Hematopoietic multipotent progenitor cell treated with erythropoietin and hydrocortisone succinate and interleukin-3 and kit ligand, for 4 days (in vitro differentiated cells): ENCODE results near the gene PSMD5.
A peak's percentile ranks its signal among the peaks of the same experiment; 100 is the strongest.

Source experiments
- DNase-seq: peaks from one replicate; pipeline ENCODE4 v3.0.0-alpha.2; 2015

PSMD5 gene

GRCh38 chr9:120801441-120801840 is 41.3 kb downstream of the PSMD5 start:
- DNase-seq: no peak

GRCh38 chr9:120792898-120793765 is 49.6 kb downstream of the PSMD5 start, which contains the start of gene FBXW2:
Gene FBXW2 (minus strand): TSS chr9:120793416. CDS start chr9:120788258, 5,158 bp downstream.
- DNase-seq: peak; percentile 97

GRCh38 chr9:120791161-120791560 is 51.6 kb downstream of the PSMD5 start:
- DNase-seq: no peak

GRCh38 chr9:120787933-120788332 is 54.8 kb downstream of the PSMD5 start:
- peak; percentile 17 for DNase-seq

- DNase-seq: peak; percentile 79
Observed at GRCh38 chr9:120783602-120784047, 59.1 kb downstream of the PSMD5 start.

GRCh38 chr9:120781236-120781635 is 61.5 kb downstream of the PSMD5 start:
- DNase-seq: no peak

- DNase-seq: no peak
Observed at GRCh38 chr9:120780367-120780766, 62.4 kb downstream of the PSMD5 start.

- no peak for DNase-seq
Observed at GRCh38 chr9:120779227-120779626, 63.5 kb downstream of the PSMD5 start.

GRCh38 chr9:120778758-120779157 is 64.0 kb downstream of the PSMD5 start:
- DNase-seq: no peak

- DNase-seq: no peak
Observed at GRCh38 chr9:120777229-120777628, 65.5 kb downstream of the PSMD5 start.

GRCh38 chr9:120776788-120777187 is 65.9 kb downstream of the PSMD5 start:
- DNase-seq: no peak

- no peak for DNase-seq
Observed at GRCh38 chr9:120775859-120776258, 66.9 kb downstream of the PSMD5 start.

- no peak for DNase-seq
Observed at GRCh38 chr9:120774719-120775118, 68.0 kb downstream of the PSMD5 start.

- no peak for DNase-seq
Observed at GRCh38 chr9:120773256-120773655, 69.5 kb downstream of the PSMD5 start.

GRCh38 chr9:120770931-120771330 is 71.8 kb downstream of the PSMD5 start:
- no peak for DNase-seq

- no peak for DNase-seq
Observed at GRCh38 chr9:120768886-120769285, 73.8 kb downstream of the PSMD5 start.

GRCh38 chr9:120768247-120768646 is 74.5 kb downstream of the PSMD5 start:
- no peak for DNase-seq

GRCh38 chr9:120767451-120767850 is 75.3 kb downstream of the PSMD5 start:
- no peak for DNase-seq
